Trophoblast cell (in vitro differentiated cells and primary cell): ENCODE data around the gene TPD52L2.
"Not testable (repeated sequence)": the region's sequence is repeated elsewhere in the genome, so short reads cannot be mapped to it uniquely, and the experiment has no call there.

Experiments
- DNase-seq, 2 donors: peaks; one replicate each; pipeline ENCODE4 v3.0.0-alpha.2; 2016
- H2AFZ ChIP-seq: 2 replicates; pipeline ENCODE4 v1.6.1; 2013; ENCODE audit warnings: low read length, moderate library complexity, mild to moderate bottlenecking; ENCODE audit not compliant: insufficient read depth, poor library complexity
- H2AK5ac ChIP-seq: 2 replicates; pipeline ENCODE4 v1.6.1; 2013; ENCODE audit warnings: mild to moderate bottlenecking, low read length
- H2BK120ac ChIP-seq: 2 replicates; pipeline ENCODE4 v1.6.1; 2013; ENCODE audit warnings: low read length, mild to moderate bottlenecking, moderate library complexity; ENCODE audit not compliant: insufficient read depth, poor library complexity
- H2BK12ac ChIP-seq: 2 replicates; pipeline ENCODE4 v1.6.1; 2013; ENCODE audit warnings: mild to moderate bottlenecking, low read length, moderate library complexity
- H2BK5ac ChIP-seq: 2 replicates; pipeline ENCODE4 v1.6.1; 2013; ENCODE audit warnings: low read length, low read depth, moderate library complexity, mild to moderate bottlenecking; ENCODE audit not compliant: poor library complexity
- H3K14ac ChIP-seq: 2 replicates; pipeline ENCODE4 v1.6.1; 2013; ENCODE audit warnings: mild to moderate bottlenecking, low read length
- H3K18ac ChIP-seq: 2 replicates; pipeline ENCODE4 v1.6.1; 2013; ENCODE audit warnings: mild to moderate bottlenecking, low read length
- H3K23ac ChIP-seq: 2 replicates; pipeline ENCODE4 v1.6.1; 2013; ENCODE audit warnings: low read length
- H3K27ac ChIP-seq: 2 replicates; pipeline ENCODE4 v1.5.1; 2013; ENCODE audit warnings: low read depth, mild to moderate bottlenecking, inconsistent platforms, low read length, moderate library complexity
- H3K27me3 ChIP-seq: 2 replicates; pipeline ENCODE4 v1.6.1; 2013; ENCODE audit warnings: inconsistent platforms, mild to moderate bottlenecking, low read length, moderate library complexity; ENCODE audit not compliant: insufficient read depth
- H3K36me3 ChIP-seq, 2 experiments: 1 replicate in 1 of 2; 2 replicates in 1 of 2; pipeline ENCODE4 v1.6.1; 2013; ENCODE audit warnings: low read length in 2 of 2, mild to moderate bottlenecking in 2 of 2, moderate library complexity in 1 of 2; ENCODE audit not compliant: insufficient read depth in 2 of 2, control insufficient read depth in 1 of 2
- H3K4ac ChIP-seq: 2 replicates; pipeline ENCODE4 v1.6.1; 2013; ENCODE audit warnings: low read depth, mild to moderate bottlenecking, low read length, moderate library complexity
- H3K4me1 ChIP-seq, 2 experiments: 1 replicate in 1 of 2; 2 replicates in 1 of 2; pipeline ENCODE4 v1.6.1; 2013; ENCODE audit warnings: low read length in 2 of 2, mild to moderate bottlenecking in 2 of 2, moderate library complexity in 1 of 2; ENCODE audit not compliant: insufficient read depth in 2 of 2, control insufficient read depth in 1 of 2
- H3K4me2 ChIP-seq: 2 replicates; pipeline ENCODE4 v1.6.1; 2013; ENCODE audit warnings: inconsistent platforms, mild to moderate bottlenecking, low read length, moderate library complexity
- H3K4me3 ChIP-seq: 2 replicates; pipeline ENCODE4 v1.5.1; 2013; ENCODE audit warnings: mild to moderate bottlenecking, low read depth, low read length, inconsistent platforms
- H3K79me1 ChIP-seq: one replicate; pipeline ENCODE4 v1.6.1; 2013; ENCODE audit warnings: low read length
- H3K79me2 ChIP-seq: 2 replicates; pipeline ENCODE4 v1.6.1; 2013; ENCODE audit warnings: low read length, mild to moderate bottlenecking; ENCODE audit not compliant: control insufficient read depth, insufficient read depth, poor library complexity
- H3K9ac ChIP-seq: 2 replicates; pipeline ENCODE4 v1.6.1; 2013; ENCODE audit warnings: mild to moderate bottlenecking, low read length
- H3K9me3 ChIP-seq: 2 replicates; pipeline ENCODE4 v1.6.1; 2013; ENCODE audit warnings: low read depth, mild to moderate bottlenecking, control low read depth, inconsistent platforms, low read length; ENCODE audit not compliant: insufficient read depth
- H4K12ac ChIP-seq: 2 replicates; pipeline ENCODE4 v1.6.1; 2013; ENCODE audit warnings: low read depth, mild to moderate bottlenecking, low read length, moderate library complexity
- H4K8ac ChIP-seq: 2 replicates; pipeline ENCODE4 v1.6.1; 2013; ENCODE audit warnings: low read depth, mild to moderate bottlenecking, low read length, moderate library complexity
- H4K91ac ChIP-seq: one replicate; pipeline ENCODE4 v1.6.1; 2013; ENCODE audit warnings: low read depth, mild to moderate bottlenecking, low read length, moderate library complexity
- WGBS: extraction: QIAGEN DNeasy Blood & Tissue Kit; methylation state at CpG from one replicate; pipeline ENCODE4 v1.1.7; 2013; ENCODE audit warnings: missing lambda C conversion rate; ENCODE audit not compliant: insufficient read length, insufficient coverage; ENCODE audit errors: extremely low coverage; 5-methylcytosine and 5-hydroxymethylcytosine counted together

The TPD52L2 gene

GRCh38 chr20:63877755-63878470 lies 12.8 kb downstream of the TPD52L2 start:
- Histone ChIP-seq H3K27me3 (no peaks in the 10 kb centered on the region), H2BK120ac (no peak overlapping the region), H4K8ac (no peak overlapping the region), H4K12ac (no peak overlapping the region), H2AFZ (no peak overlapping the region), H3K36me3 (peaks cover 77 to 78% of the 10 kb centered on the region in 2 experiments), H3K4me2 (no peak overlapping the region), H3K14ac (no peak overlapping the region), H4K91ac (no peak overlapping the region), H2BK12ac (no peak overlapping the region), H2BK5ac (no peak overlapping the region), H3K23ac (no peak overlapping the region), H3K4me3 (no peak overlapping the region), H3K18ac (no peak overlapping the region), H3K9me3 (no peaks in the 10 kb centered on the region), H3K4me1 (no peaks in the 10 kb centered on the region), H3K4ac (peak overlapping the region; percentile 4), H3K79me2 (no peaks in the 10 kb centered on the region), H3K9ac (no peak overlapping the region), H3K79me1 (no peaks in the 10 kb centered on the region), H2AK5ac (no peak overlapping the region), H3K27ac (no peak overlapping the region)
- no CpG with 5 or more reads among the region's 32 CpGs for WGBS
- no peak for DNase-seq

GRCh38 chr20:63878899-63879663 lies 14.0 kb downstream of the TPD52L2 start:
- no peak overlapping the region for H2AFZ ChIP-seq

GRCh38 chr20:63880901-63881300 lies 15.8 kb downstream of the TPD52L2 start:
- H3K27me3 ChIP-seq, H2BK12ac ChIP-seq, H2BK120ac ChIP-seq, H3K4me3 ChIP-seq, H3K79me1 ChIP-seq, H3K23ac ChIP-seq, H3K27ac ChIP-seq, H3K9me3 ChIP-seq, H2AK5ac ChIP-seq, H2BK5ac ChIP-seq, H3K18ac ChIP-seq, H3K79me2 ChIP-seq, H4K8ac ChIP-seq, H3K14ac ChIP-seq, H3K4me2 ChIP-seq, DNase-seq, H3K4ac ChIP-seq, H3K4me1 ChIP-seq, H4K12ac ChIP-seq, H4K91ac ChIP-seq, H2AFZ ChIP-seq, H3K9ac ChIP-seq: not testable (repeated sequence)
- no CpG with 5 or more reads among the region's 13 CpGs for WGBS
- H3K36me3 ChIP-seq = peaks cover 82 to 83% of the 10 kb centered on the region in 2 experiments

More at GRCh38 chr20:63878899-63879663, 14.0 kb downstream of the TPD52L2 start:
- H3K14ac ChIP-seq = no peak overlapping the region
- no peak overlapping the region for H3K4ac ChIP-seq
- no peak overlapping the region for H3K23ac ChIP-seq
- no peaks in the 10 kb centered on the region for H3K79me2 ChIP-seq
- no peaks in the 10 kb centered on the region for H3K4me1 ChIP-seq
- no peaks in the 10 kb centered on the region for H3K79me1 ChIP-seq
- no peak overlapping the region for H2BK5ac ChIP-seq
- no peak overlapping the region for H2BK12ac ChIP-seq
- H3K9ac ChIP-seq = no peak overlapping the region
- no peak overlapping the region for H3K4me2 ChIP-seq
- H3K9me3 ChIP-seq = no peaks in the 10 kb centered on the region
- H4K12ac ChIP-seq = no peak overlapping the region
- H4K91ac ChIP-seq = no peak overlapping the region
- no peak for DNase-seq
- H3K4me3 ChIP-seq = no peak overlapping the region
- no peak overlapping the region for H3K18ac ChIP-seq
- H3K27me3 ChIP-seq = no peaks in the 10 kb centered on the region
- H2BK120ac ChIP-seq = no peak overlapping the region
- no peak overlapping the region for H3K27ac ChIP-seq
- no peak overlapping the region for H4K8ac ChIP-seq
- no peak overlapping the region for H2AK5ac ChIP-seq
- no CpG with 5 or more reads among the region's 14 CpGs for WGBS
- H3K36me3 ChIP-seq = peaks cover 78 to 81% of the 10 kb centered on the region in 2 experiments

GRCh38 chr20:63881451-63882226 lies 16.6 kb downstream of the TPD52L2 start:
- no peaks in the 10 kb centered on the region for H3K79me2 ChIP-seq
- H3K4me2 ChIP-seq = no peak overlapping the region
- H2BK5ac ChIP-seq = no peak overlapping the region
- no peak overlapping the region for H2AFZ ChIP-seq
- no peak overlapping the region for H3K14ac ChIP-seq
- H4K12ac ChIP-seq = no peak overlapping the region
- H3K27ac ChIP-seq = no peak overlapping the region
- H3K4ac ChIP-seq = no peak overlapping the region
- no peak overlapping the region for H3K18ac ChIP-seq
- H2BK12ac ChIP-seq = no peak overlapping the region
- H3K9ac ChIP-seq = no peak overlapping the region
- H3K23ac ChIP-seq = no peak overlapping the region
- no peaks in the 10 kb centered on the region for H3K79me1 ChIP-seq
- H2BK120ac ChIP-seq = no peak overlapping the region
- H3K9me3 ChIP-seq = no peaks in the 10 kb centered on the region
- no peak for DNase-seq
- no peak overlapping the region for H2AK5ac ChIP-seq
- no peak overlapping the region for H4K8ac ChIP-seq
- no peak overlapping the region for H3K4me3 ChIP-seq
- no peak overlapping the region for H4K91ac ChIP-seq
- H3K36me3 ChIP-seq = peaks cover 80% of the 10 kb centered on the region in 2 experiments
- H3K4me1 ChIP-seq = no peaks in the 10 kb centered on the region
- no peaks in the 10 kb centered on the region for H3K27me3 ChIP-seq
- WGBS = no CpG with 5 or more reads among the region's 19 CpGs
